OCI-LY7 (cell line): Measurements from ENCODE around the gene CDKAL1.

ENCODE experiments used
- EZH2phosphoT487 ChIP-seq: fragments of 200-600 bp; sonication (generic); IDR thresholded peaks from 2 replicates; pipeline ENCODE4 v1.6.1; 2018; ENCODE audit warnings: low read depth, borderline replicate concordance, mild to moderate bottlenecking, mixed run types, antibody characterized with exemption, low read length, moderate library complexity, mixed read lengths
- TF ChIP-seq, protein P1 (sequence below): fragments of 200-600 bp; sonication (generic); conservative IDR thresholded peaks from 2 replicates; pipeline ENCODE4 v1.5.1; 2014; ENCODE audit warnings: mild to moderate bottlenecking, antibody characterized with exemption, low read length, moderate library complexity, mixed read lengths

DNA sequence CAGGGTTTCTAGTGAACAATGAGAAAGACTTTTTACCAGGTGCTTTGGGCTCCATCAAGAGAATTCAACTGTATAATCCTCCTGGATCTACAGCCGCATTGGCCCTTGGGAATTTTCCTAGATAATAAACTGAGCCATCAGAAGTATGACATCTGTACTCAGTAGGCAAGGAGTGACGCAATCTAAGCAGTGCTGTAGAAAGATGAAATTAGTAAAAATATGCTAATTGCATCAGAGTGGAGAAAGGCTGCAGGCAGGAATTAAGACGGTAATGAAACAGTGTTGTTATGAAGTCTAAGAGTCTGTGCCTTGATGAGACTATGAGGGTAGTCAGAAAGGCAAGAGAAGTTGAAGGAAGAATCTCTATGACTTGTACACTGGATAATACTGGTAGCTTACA lies 551.4 kb downstream of the CDKAL1 start:
- TF ChIP-seq, protein P1, sequence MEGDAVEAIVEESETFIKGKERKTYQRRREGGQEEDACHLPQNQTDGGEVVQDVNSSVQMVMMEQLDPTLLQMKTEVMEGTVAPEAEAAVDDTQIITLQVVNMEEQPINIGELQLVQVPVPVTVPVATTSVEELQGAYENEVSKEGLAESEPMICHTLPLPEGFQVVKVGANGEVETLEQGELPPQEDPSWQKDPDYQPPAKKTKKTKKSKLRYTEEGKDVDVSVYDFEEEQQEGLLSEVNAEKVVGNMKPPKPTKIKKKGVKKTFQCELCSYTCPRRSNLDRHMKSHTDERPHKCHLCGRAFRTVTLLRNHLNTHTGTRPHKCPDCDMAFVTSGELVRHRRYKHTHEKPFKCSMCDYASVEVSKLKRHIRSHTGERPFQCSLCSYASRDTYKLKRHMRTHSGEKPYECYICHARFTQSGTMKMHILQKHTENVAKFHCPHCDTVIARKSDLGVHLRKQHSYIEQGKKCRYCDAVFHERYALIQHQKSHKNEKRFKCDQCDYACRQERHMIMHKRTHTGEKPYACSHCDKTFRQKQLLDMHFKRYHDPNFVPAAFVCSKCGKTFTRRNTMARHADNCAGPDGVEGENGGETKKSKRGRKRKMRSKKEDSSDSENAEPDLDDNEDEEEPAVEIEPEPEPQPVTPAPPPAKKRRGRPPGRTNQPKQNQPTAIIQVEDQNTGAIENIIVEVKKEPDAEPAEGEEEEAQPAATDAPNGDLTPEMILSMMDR = no peak
- TF ChIP-seq EZH2phosphoT487 = no peak
